ENCODE measurements around the gene BANP.
A peak's percentile ranks its signal among the peaks of the same experiment; 100 is the strongest.
"Not testable (repeated sequence)": the region's sequence is repeated elsewhere in the genome, so short reads cannot be mapped to it uniquely, and the experiment has no call there.

The BANP gene

GRCh38 chr16:88106566-88106965 is 155.3 kb downstream of the BANP start:
- DNase-seq = not testable (repeated sequence)

DNA sequence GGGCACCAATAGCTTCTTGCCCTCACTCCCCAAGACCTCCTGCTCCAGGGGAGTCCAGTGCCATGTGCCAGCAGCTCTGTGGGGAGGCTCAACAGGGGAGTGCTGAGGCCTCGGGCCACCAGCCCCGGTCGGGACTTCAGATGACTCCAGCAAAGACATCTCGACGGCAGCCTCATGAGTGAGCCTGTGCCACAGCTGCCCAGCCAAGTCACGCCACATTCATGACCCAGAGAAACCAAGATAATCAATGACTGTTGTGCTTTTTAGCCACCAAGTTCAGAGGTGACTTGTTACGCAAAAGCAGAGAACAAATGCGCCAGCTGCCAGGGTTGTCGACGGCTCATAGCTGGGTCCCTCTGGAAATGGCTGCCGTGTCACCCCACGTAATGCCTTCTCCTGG is 157.5 kb downstream of the BANP start:
- no peak for DNase-seq

GRCh38 chr16:88109726-88110621 is 158.7 kb downstream of the BANP start:
- DNase-seq = not testable (repeated sequence)

- DNase-seq = not testable (repeated sequence)
Measured at GRCh38 chr16:88110875-88111494, 159.8 kb downstream of the BANP start.

DNA sequence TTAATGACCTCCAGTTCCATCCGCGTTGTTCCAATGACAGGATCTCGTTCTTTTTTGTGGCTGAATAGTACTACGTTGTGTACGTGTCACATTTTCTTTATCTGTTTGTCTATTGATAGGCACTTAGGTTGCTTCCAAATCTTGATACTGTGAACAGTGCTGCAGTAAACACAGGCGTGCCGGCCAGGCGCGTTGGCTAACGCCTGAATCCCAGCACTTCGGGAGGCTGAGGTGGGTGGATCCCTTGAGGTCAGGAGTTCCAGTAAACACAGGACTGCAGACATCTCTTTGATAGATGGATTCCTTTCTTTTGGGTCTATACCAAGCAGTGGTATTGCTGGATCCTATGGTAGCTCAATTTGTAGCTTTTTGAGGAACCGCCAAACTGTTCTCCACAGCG is 160.7 kb downstream of the BANP start:
- not testable (repeated sequence) for DNase-seq

GRCh38 chr16:88113545-88114045 is 162.4 kb downstream of the BANP start:
- no peak for DNase-seq

GRCh38 chr16:88114541-88115228 is 163.5 kb downstream of the BANP start:
- DNase-seq = not testable (repeated sequence)

DNA sequence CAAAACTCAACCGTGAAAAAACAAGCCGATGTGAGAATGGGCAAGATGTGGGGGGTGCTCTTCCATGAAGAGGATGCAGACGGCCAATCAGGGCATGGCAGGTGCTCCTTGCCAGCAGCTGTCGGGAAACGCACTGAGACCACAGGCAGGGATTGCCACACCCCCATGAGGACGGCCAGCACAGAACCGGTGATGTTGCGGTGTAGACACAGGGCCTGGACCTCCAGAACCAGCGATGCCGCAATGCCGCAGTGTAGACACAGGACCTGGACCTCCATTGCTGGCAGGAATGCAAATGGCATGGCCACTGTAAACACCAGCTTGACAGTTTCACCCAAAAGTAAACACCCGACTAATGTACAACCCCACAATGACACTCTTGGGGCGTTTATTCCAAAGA is 164.9 kb downstream of the BANP start:
- no peak for DNase-seq

GRCh38 chr16:88117476-88117868 is 166.2 kb downstream of the BANP start:
- no peak for DNase-seq

DNA sequence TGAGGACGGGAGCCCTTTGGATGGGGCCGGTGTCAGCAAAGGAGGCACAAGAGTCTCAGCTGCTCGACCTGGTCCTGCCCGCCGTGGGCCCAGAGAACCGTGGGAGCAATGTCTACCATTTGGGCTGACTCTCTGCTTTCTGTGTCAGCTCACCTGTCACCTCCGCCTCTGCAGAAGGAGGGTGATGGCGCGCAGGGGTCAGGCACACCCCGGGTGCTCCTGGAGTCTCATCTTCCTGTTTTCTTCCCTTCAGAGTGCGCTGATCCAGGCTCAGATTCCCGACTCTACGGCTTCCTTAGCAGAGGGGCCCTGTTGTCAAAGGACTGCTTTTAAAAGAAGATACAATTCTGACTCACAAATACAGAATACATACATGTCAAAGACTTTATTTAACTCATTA is 167.1 kb downstream of the BANP start:
- no peak for DNase-seq

GRCh38 chr16:88118852-88119741 is 167.9 kb downstream of the BANP start:
- DNase-seq = peak; percentile 87

DNA sequence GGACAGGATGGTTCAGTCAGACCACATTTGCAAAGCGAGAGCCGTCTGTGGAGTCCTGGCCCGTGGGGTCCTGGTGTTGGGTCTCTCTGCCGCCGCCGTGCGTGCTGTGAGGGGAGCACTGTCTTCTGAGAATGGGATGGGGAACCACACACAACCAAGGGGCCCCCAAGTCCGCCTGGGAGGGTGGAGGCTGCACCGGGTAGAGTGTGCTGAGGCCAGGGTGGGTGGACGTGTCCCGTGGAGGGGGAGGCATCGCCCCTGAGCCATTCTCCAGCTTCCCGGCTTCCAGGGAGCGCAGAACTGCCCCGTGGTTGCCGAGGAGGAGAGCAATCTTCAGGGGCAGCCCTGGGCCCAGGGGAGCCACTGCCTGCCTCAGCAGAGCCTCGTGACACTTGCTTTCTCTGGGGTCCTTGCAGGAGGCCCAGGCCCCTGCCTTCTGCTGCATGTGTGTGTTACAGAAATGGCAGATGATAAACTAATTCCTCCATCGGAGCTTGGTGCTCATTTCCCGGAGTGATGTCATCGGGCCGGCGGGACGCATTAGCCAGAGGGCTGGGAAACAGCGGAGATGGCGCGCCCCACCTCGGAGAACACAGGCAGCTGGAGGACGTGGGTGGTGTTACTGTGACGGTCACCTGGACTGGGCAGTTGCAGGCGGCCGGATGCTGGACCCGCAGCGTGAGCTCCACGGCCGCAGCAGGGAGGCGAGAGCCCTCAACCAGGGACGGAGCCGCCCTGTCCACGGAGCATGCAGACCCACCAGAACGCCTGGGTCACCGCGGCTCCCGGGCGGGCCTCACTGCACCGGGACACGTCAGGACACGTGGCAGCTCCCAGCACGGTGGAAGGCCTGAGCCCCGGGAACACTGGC is 168.9 kb downstream of the BANP start:
- DNase-seq = not testable (repeated sequence)

DNA sequence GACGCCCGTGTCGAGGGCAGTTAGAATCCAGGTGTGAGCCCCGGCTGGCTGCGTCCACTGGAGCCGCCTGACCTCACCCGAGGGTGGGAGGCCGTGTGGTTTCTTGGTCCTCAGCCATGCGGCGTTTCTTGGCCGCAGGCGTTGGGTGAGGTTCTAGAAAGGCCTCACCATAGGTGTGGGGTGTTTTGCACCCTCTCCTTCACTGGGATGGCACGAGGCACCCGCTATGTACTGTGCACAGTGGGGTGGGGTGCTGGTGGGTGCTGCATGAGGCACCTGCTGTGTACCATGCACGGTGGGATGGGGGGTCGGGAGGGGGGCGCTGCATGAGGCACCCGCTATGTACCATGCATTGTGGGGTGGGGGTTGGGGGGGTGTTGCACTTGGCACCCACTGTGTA is 169.6 kb downstream of the BANP start:
- no peak for DNase-seq

GRCh38 chr16:88121391-88121790 is 170.2 kb downstream of the BANP start:
- DNase-seq = not testable (repeated sequence)

GRCh38 chr16:88121886-88122580 is 170.8 kb downstream of the BANP start:
- no peak for DNase-seq

All from EL (cell line).